Activated CD4-positive, alpha-beta T cell treated with anti-CD3 and anti-CD28 coated beads for 36 hours (primary cell): ENCODE results near the gene OPA3. TPM values are rescaled to one million over a fixed set of nuclear protein-coding genes. Genes with fewer than 3 reads are reported as not detected.

Experiments used
- ATAC-seq: fragments of 200-7000 bp; cut with Tn5 transposase; one replicate; pipeline ENCODE4 v1.10.0; 2021; ENCODE audit warnings: mild to moderate bottlenecking, moderate library complexity
- CTCF ChIA-PET: fragments of 350-600 bp; sonication (Branson Sonifier 250); formaldehyde crosslinking; loops from one replicate; lab custom pipeline; 2021; ENCODE audit warnings: antibody characterized with exemption; lab: Charles Lee
- POLR2A ChIA-PET: fragments of 350-600 bp; sonication (Branson Sonifier 250); formaldehyde crosslinking; loops from one replicate; lab custom pipeline; 2021; ENCODE audit warnings: antibody characterized with exemption, inconsistent platforms; lab: Charles Lee
- DNase-seq: peaks from one replicate; pipeline ENCODE4 v3.0.0-alpha.2; 2020
- H3K27ac Mint-ChIP-seq: one replicate; pipeline ENCODE4 v1.8.0; 2021; ENCODE audit warnings: mixed read lengths
- H3K27me3 Mint-ChIP-seq: one replicate; pipeline ENCODE4 v1.8.0; 2021; ENCODE audit warnings: mixed read lengths
- H3K36me3 Mint-ChIP-seq: one replicate; pipeline ENCODE4 v1.8.0; 2021; ENCODE audit warnings: low read depth, mixed read lengths
- H3K4me1 Mint-ChIP-seq: one replicate; pipeline ENCODE4 v1.8.0; 2021; ENCODE audit warnings: mixed read lengths
- H3K4me3 Mint-ChIP-seq: one replicate; pipeline ENCODE4 v1.8.0; 2021; ENCODE audit warnings: mild to moderate bottlenecking, moderate library complexity, mixed read lengths
- H3K9me3 Mint-ChIP-seq: one replicate; pipeline ENCODE4 v1.8.0; 2021; ENCODE audit warnings: low read depth, mixed read lengths
- intact Hi-C, 2 experiments: fragments of 100-400 bp; cut with DNase I in 1 of 2; cut with micrococcal nuclease in 1 of 2; formaldehyde crosslinking; loops; one replicate each; pipeline versions ENCODE4 v1.14.2 to v1.15.1; 2022 to 2024; cut with DNase I, micrococcal nuclease
- total RNA-seq, 2 experiments: library from RNA; stranded (reverse); gene quantifications; one replicate each; pipeline ENCODE4 v1.2.3, GENCODE V29; 2021

The OPA3 gene
- total RNA-seq, 2 experiments from 2014 or later = 13.8 to 14.4 TPM

GRCh38 chr19:45585158-45585577 is 566 bp upstream of the OPA3 start:
- DNase-seq = no peak
- ChIA-PET CTCF (interaction anchor here (0.5 to 4.8 kb wide), 5 partner anchors 27 to 107 kb away, joined by 3 to 13 read pairs (median 11); partner anchors contain the start of gene QPCTL), POLR2A (interaction anchor here (0.7 kb wide), 1 partner anchor 55 kb away, joined by 3 read pairs; no protein-coding TSS in a partner anchor)
- H3K27me3 Mint-ChIP-seq = peaks cover 8% of the 10 kb centered on the region
- H3K4me1 Mint-ChIP-seq = peaks cover 22% of the 10 kb centered on the region
- H3K27ac Mint-ChIP-seq = peak overlapping the region; percentile 92
- H3K4me3 Mint-ChIP-seq = peak overlapping the region; percentile 87
- peaks cover 14% of the 10 kb centered on the region for H3K36me3 Mint-ChIP-seq
- ATAC-seq = no peak
- intact Hi-C loops = loop anchor here (2.0 kb wide), 3 partner anchors 26 to 88 kb away; partner anchors contain the start of genes RTN2 (in 1 of the 2) and VASP (in 1 of the 2)
- no peaks in the 10 kb centered on the region for H3K9me3 Mint-ChIP-seq

DNA sequence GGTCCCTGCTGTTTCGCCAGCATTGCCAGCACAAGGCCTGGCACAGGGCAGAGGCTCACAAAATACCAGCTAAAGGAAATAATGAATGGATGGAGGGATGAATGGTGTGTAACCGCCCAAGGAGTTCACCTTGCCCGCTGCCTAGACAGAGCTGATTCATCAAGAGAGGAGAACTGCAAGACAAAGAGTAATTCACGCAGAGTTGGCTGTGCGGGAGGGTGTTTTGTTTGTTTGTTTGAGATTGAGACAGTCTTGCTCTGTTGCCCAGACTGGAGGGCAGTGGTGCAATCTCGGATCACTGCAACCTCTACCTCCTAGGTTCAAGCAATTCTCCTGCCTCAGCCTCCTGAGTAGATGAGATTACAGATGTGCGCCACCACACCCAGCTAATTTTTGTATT is 3.0 kb downstream of the OPA3 start:
- H3K9me3 Mint-ChIP-seq = no peaks in the 10 kb centered on the region
- no peak for DNase-seq
- ChIA-PET CTCF (interaction anchor here (1.0 to 4.8 kb wide), 2 partner anchors 23 to 37 kb away, joined by 3 to 13 read pairs; no protein-coding TSS in a partner anchor), POLR2A (interaction anchor here (0.8 kb wide), 1 partner anchor 236 kb away, joined by 3 read pairs; no protein-coding TSS in a partner anchor)
- H3K4me3 Mint-ChIP-seq = no peak overlapping the region
- intact Hi-C loops = no loop called here
- ATAC-seq = no peak
- peaks cover 30% of the 10 kb centered on the region for H3K4me1 Mint-ChIP-seq
- H3K36me3 Mint-ChIP-seq = peaks cover 14% of the 10 kb centered on the region
- H3K27ac Mint-ChIP-seq = peak overlapping the region; percentile 42
- no peaks in the 10 kb centered on the region for H3K27me3 Mint-ChIP-seq

DNA sequence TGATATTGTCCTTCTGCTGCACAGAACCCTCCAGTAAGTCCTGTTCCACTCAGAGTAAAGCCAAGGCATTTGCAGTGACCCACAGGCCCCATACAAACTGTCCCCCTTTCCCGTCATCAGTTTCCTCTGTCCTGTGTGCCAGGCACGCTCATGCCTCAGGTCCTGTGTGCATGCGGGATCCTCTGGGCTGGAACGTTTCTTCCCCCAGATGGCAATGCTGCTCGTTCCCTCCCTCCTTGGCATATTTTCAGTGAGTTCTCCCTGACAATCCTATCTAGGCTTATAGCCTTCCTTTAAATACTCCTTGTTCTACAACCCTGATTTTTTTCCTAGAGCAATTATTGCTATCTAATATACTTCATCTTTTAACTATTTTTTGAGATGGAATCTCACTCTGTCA is 5.7 kb downstream of the OPA3 start:
- H3K9me3 Mint-ChIP-seq = no peaks in the 10 kb centered on the region
- DNase-seq (no peak), ATAC-seq (no peak)
- H3K4me1 Mint-ChIP-seq = peaks cover 25% of the 10 kb centered on the region
- H3K27me3 Mint-ChIP-seq = no peaks in the 10 kb centered on the region
- ChIA-PET CTCF (no interaction called here), POLR2A (no interaction called here)
- intact Hi-C loops = no loop called here
- no peak overlapping the region for H3K4me3 Mint-ChIP-seq
- no peak overlapping the region for H3K27ac Mint-ChIP-seq
- peaks cover 11% of the 10 kb centered on the region for H3K36me3 Mint-ChIP-seq

DNA sequence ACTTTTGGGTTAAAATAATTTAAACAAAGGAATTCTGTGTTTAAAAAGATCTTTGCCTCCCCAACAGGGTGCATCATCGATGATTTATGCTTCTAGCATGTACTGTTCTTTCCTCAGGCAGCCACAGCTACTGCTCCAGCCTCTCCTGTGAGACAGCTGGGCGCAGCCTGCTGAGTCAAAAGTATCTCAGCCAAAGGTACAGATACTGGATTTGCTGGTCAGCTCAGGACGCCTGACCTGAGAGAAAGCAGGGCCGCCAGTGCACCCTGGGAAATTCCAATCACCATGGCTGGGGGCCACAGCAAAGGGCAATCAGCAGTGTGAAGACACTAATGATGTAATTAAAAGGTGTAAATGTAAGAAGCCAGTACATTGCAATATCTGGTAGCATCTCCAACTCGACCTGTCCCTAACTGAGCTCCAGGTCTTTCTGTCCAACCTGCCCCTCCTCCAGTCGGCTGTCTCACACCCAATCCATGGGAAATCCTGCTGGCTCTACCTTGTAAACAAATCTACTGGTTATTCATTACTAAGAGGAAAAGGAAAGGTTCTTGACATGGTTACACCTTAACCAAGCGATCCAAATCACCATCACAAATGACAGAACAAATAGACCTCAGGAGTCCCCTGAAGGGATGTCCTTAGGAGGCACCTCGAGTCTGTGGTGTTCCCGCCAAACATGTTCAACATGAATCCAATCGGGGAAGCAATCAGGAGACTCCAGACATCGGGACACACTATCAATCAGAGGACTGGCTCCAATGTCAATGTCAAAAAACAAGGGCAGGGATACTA is 7.3 kb downstream of the OPA3 start:
- Mint-ChIP-seq H3K36me3 (peaks cover 7% of the 10 kb centered on the region), H3K27me3 (no peaks in the 10 kb centered on the region), H3K4me1 (peaks cover 17% of the 10 kb centered on the region), H3K4me3 (no peak overlapping the region), H3K9me3 (no peaks in the 10 kb centered on the region), H3K27ac (peak overlapping the region; percentile 44)
- ChIA-PET POLR2A (no interaction called here), CTCF (interaction anchor here (1.5 kb wide), 1 partner anchor 19 kb away, joined by 6 read pairs; no protein-coding TSS in a partner anchor)
- DNase-seq = no peak
- no peak for ATAC-seq
- intact Hi-C loops = no loop called here

GRCh38 chr19:45576682-45577081 is 7.9 kb downstream of the OPA3 start:
- CTCF ChIA-PET = interaction anchor here (1.5 kb wide), 1 partner anchor 18 kb away, joined by 6 read pairs; no protein-coding TSS in a partner anchor

GRCh38 chr19:45575216-45575615 is 9.4 kb downstream of the OPA3 start:
- Mint-ChIP-seq H3K36me3 (peaks cover 2% of the 10 kb centered on the region), H3K27ac (no peak overlapping the region), H3K27me3 (no peaks in the 10 kb centered on the region), H3K4me1 (peaks cover 8% of the 10 kb centered on the region), H3K4me3 (no peak overlapping the region), H3K9me3 (no peaks in the 10 kb centered on the region)
- intact Hi-C loops = no loop called here
- POLR2A ChIA-PET = interaction anchor here (0.9 kb wide), 1 partner anchor 9 kb away, joined by 4 read pairs; no protein-coding TSS in a partner anchor
- ATAC-seq = no peak
- no peak for DNase-seq
- CTCF ChIA-PET = no interaction called here

More at GRCh38 chr19:45576682-45577081, 7.9 kb downstream of the OPA3 start:
- intact Hi-C loops = no loop called here
- Mint-ChIP-seq H3K4me1 (peaks cover 13% of the 10 kb centered on the region), H3K27ac (no peak overlapping the region), H3K9me3 (no peaks in the 10 kb centered on the region), H3K36me3 (peaks cover 5% of the 10 kb centered on the region), H3K4me3 (no peak overlapping the region), H3K27me3 (no peaks in the 10 kb centered on the region)
- POLR2A ChIA-PET = no interaction called here
- ATAC-seq = no peak
- DNase-seq = no peak

DNA sequence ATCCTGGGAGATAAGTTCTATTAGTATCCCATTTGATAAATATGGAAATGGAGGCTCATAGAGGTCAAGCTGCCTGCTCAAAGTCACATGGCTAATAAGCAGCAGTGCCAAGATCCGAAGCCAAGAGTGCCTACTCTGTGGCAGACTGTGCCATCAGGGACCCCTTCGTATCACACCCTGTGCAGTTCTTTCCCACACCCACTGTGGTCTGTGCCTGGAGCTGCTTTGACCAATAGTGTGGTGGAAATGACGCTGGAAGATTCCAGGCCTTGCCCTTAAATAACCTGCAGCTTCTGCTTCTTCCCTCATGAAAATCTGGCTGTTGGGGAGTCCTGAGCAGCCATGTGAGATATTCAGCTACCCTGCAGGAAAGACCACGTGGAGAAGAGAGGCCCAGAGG is 10.1 kb downstream of the OPA3 start:
- POLR2A ChIA-PET = no interaction called here
- Mint-ChIP-seq H3K9me3 (no peaks in the 10 kb centered on the region), H3K27ac (no peak overlapping the region), H3K36me3 (peaks cover 3% of the 10 kb centered on the region), H3K4me3 (no peak overlapping the region), H3K27me3 (no peaks in the 10 kb centered on the region), H3K4me1 (peaks cover 11% of the 10 kb centered on the region)
- no peak for ATAC-seq
- DNase-seq = no peak
- CTCF ChIA-PET = no interaction called here
- intact Hi-C loops = no loop called here

DNA sequence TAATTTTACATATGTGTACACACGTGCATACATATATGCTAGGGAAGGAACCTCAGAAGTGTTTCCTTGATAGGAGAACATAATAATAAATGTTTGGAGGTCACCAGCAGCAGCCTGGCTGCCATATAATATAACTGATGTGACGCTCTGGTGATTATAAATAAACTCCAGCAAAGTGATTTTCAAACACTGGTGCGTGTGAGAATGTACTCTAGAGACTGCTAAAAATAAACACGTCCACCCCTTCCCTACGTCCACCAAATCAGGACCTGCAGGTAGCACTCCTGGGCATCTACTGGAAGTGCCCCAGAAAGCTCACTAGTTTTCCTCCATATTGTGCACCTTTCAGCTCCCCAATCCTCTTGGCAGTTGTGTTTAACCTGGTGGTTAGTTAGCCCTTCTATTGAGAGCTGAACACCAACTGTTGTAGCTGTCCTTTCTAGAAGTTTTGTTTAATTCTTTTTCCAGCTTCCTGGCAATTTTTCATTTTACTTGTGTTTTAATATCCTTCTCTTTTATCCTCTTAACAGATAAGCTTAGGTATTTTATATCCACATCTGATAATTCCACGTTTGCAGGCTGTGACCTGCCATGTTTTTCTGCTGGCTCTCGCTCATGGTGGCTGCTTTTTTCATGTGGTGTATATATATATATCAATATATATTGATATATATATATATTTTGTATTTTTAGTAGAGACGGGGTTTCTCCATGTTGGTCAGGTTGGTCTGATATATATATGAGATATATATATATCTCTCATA is 13.0 kb downstream of the OPA3 start:
- ATAC-seq (no peak), DNase-seq (no peak)
- Mint-ChIP-seq H3K4me1 (peaks cover 4% of the 10 kb centered on the region), H3K27ac (no peak overlapping the region), H3K9me3 (no peaks in the 10 kb centered on the region), H3K4me3 (no peak overlapping the region), H3K27me3 (no peaks in the 10 kb centered on the region), H3K36me3 (peaks cover 3% of the 10 kb centered on the region)
- ChIA-PET POLR2A (no interaction called here), CTCF (interaction anchor here (1.0 kb wide), 1 partner anchor 62 kb away, joined by 3 read pairs; no protein-coding TSS in a partner anchor)
- intact Hi-C loops = no loop called here

DNA sequence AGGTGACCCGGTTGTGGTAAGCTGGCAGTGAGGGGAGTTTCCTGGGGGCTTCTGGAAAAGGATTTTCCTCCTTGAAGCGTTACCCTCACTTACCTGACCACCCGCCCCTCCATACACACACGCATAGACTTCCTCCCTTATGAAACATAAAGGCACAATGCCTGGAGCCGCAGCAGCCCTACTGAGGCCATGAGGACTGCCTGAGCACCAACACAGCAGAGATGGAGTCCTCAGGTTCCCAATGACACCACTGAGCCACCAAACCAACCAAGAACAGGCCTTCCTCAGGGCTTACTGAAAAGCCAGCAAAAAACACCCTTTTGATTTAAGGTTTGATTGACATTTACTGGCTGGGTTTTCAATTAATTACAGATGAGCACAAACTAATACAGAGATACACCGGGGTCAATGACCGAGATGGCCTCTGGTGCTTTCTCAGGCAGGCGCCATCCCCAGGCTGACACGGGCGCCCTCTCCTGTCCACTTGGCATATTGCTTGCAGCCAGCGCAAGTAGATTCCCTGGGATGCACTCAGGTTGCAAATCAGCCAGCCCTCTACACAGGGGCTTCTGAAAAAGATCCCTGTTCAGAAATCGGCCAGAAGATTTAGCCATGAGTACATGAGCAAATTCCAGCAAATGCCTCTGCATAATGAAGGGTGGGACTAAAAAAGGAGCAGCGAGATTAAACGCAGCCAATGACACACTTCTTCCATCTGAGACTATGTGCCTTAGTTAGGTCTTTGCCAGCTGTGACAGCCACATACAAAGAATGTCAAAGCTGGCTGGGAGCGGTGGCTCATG is 14.8 kb downstream of the OPA3 start:
- peak; percentile 84 for DNase-seq
- ChIA-PET CTCF (interaction anchor here (0.7 to 1.8 kb wide), 4 partner anchors 11 to 108 kb away, joined by 3 to 8 read pairs (median 5); no protein-coding TSS in a partner anchor), POLR2A (no interaction called here)
- Mint-ChIP-seq H3K4me3 (no peak overlapping the region), H3K27me3 (no peaks in the 10 kb centered on the region), H3K27ac (peak overlapping the region; percentile 49), H3K4me1 (peaks cover 4% of the 10 kb centered on the region), H3K9me3 (no peaks in the 10 kb centered on the region), H3K36me3 (peaks cover 3% of the 10 kb centered on the region)
- peak; percentile 87 for ATAC-seq
- intact Hi-C loops = loop anchor here in 1 of 2 experiments (1.0 to 2.0 kb wide), 2 partner anchors 27 to 47 kb away; no protein-coding TSS in a partner anchor

DNA sequence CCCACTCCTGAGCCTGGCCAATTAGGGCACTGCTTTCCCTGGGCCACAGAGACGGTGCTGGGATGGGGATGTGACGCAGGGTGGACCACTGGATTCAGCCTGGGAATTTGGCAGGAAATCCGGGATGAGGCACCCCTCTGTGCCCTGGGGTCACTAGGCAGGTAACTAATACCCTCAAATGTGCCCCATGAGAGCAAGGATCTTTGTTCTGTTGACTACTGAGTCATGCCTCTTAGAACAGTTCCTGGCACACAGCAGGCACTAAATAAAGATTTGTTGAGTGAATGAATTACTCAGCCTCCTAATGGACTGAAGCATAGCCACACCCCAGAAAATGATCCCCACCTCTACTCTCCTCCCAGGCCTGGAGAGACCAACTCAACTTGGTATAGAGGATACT is 15.9 kb downstream of the OPA3 start:
- DNase-seq (no peak), ATAC-seq (peak; percentile 51)
- no peak overlapping the region for H3K4me3 Mint-ChIP-seq
- intact Hi-C loops = loop anchor here in 1 of 2 experiments (2.0 kb wide), 1 partner anchor 28 kb away; no protein-coding TSS in a partner anchor
- no peaks in the 10 kb centered on the region for H3K27me3 Mint-ChIP-seq
- POLR2A ChIA-PET = no interaction called here
- H3K27ac Mint-ChIP-seq = no peak overlapping the region
- no peaks in the 10 kb centered on the region for H3K9me3 Mint-ChIP-seq
- peaks cover 3% of the 10 kb centered on the region for H3K36me3 Mint-ChIP-seq
- CTCF ChIA-PET = no interaction called here
- peaks cover 12% of the 10 kb centered on the region for H3K4me1 Mint-ChIP-seq
